Astrocyte of the hippocampus (primary cell): Measurements from ENCODE around the gene RPL35.
A peak's percentile ranks its signal among the peaks of the same experiment; 100 is the strongest.

Source experiments
- DNase-seq: peaks from one replicate; pipeline ENCODE4 v3.0.0; 2011; ENCODE audit warnings: low read depth, low spot score

RPL35 gene

DNA sequence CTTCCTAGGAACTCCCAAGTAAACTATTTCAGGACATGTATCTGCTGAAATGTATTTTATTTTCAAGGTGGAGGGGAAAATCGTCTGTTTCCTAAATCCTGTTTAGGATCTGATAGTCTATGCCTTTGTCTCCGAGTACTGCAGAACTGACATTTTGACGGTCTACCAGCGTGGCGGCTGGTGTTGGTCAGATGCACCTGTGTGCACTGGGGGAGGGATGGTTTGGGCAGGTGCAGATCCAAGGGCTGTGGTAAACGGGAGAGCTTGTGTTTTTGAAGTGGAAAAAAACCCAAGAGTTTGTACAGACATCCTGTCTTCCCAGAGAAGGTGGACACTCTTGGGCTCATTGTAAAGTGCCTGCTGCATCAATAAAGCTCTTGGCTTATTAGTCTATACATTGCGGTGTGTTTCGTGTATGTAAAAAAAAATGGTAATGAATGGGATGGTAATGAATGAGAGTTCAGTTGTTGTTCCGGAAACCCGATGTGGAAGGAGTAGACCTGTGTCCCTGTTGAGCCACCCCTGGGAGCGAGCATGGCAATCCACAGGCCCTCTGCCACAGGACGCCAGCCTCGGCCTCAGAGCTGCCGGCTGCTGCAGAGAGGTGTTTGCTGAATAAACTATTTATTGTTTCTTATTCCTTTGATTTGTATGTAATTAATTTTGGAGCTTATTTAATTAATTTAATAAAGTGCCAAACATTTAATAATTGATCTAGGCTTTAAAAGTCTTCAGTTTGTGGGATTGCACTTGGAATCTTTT lies 15.4 kb upstream of the RPL35 start:
- DNase-seq = no peak

DNA sequence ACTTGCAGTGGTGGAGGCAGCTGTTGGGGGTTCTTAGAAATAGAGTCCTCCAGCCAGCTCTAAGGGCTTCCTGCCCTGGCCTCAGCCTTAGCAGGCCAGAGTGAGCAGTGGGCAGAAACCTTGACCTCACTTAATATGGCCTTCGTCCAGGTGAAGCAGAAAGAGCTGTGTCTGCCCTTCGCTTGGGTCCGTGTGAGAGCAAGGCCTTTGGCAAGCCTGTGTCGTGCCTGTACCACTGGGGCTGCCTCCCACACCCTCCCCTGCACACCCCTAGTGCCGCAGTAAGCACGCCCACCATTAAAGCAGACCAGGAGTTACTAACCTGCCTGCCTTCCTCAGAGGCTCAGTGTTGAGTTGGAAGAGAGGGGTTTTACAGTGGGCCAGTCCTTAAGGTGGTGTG lies 13.7 kb upstream of the RPL35 start:
- no peak for DNase-seq

DNA sequence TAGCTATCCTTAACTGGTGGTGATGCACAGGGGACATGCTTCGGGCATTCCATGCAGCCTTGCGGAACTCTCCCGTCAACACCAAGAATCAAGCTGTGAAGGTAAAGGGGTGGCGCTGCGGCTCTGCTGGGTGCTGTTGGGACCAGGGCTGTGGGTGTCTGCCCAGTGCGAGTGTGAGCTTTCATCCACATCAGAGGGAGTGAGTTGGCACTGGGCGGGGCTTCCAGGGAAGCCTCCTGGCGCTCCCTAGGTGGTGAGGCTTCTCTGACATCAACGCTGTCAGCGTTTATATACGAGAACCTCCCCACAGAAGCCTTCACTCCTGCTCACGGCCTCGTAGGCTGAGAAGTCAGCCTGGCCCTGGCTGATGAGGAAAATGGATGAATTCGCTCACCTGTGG lies 11.9 kb upstream of the RPL35 start:
- no peak for DNase-seq

DNA sequence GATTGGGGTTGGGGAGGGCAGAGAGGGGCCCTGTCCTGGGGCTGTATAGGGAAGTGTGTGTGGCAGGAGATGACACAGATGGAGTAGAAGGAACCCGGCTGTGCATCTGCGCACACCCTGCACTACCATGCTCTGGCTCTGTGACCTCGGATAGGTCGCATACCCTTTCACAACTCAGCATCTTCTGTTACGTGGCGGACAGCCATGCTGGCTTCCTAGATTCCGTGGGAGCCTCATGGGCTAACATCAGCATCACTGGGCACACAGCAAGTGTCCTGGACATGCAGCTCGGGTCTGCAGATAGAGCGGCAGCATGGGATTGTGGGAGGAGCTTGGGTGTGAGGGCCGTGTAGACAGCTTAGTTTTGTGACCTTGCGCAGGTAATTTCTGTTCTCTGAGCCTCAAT lies 9.4 kb upstream of the RPL35 start:
- no peak for DNase-seq

DNA sequence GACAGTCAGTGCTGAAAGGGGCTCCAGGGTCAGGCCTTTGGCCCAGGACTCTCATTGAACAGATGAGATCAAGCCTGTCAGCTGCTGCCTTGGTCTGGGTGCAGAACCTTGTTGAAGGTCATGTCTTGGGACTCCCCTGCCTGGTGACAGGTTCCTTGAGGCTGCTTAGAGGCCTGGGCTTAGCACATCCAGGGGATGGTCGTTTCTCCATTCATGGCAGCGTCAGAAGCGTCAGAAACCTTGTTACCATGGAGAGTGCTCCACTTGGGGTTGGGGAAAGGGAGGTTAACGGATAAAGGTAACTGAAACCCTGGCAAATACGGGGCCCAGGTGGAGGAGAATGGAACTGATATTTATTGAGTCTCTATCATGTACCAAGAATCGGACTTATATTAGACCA lies 9.0 kb upstream of the RPL35 start:
- no peak for DNase-seq

DNA sequence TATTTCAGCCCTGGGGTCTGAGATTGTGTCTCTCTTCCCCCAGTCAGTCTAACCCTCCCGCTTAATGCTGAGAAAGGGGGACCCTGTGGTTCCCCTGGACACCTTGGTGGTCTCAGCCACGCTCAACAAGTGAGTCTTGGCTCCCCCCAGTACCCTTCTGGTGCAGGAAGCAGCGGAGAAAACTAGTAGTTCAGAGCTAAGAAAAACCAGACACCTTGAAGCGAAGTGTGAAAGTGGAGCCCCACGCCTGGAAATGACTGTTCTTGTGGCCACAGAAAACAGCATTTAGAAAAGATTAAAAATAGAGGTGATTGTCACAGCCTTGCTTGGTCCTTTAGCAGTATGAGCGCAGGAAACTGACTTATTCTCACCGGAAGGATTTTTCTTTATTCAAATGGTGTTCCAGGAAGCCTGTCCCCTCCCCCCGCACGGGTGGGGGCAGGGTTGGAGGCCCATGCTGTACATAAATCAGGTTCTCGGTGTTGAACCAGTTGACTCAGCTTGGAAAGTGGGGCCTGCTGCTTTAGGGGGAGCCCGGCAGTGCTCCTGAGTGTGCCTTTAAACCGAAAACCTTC lies 8.3 kb upstream of the RPL35 start:
- DNase-seq = peak; percentile 47

DNA sequence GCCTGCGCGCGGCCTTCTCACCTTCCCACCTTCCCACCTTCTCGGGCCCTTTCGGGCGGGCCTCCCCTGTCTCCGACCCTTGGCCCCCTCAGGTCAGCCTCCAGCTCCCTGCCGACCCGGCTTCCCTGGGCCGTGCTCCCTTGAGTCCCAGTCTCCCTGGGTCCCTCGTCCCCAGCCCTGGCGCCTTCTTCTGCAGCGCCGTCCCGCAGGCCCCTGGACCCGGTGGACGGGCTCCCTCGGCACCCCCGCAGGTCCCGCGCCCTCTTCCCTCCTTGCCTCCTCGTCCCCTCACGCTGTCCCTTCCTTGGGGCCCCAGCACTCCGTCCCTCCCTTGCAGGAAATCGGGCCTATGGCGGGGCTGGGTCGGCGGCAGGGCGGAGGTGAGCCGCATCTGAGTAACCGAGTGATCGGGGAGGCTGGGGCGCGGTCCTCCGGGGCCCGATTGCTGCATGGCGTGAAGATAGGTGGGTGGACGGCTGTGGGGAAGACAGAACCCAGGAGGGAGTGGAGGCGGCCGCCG lies 7.8 kb upstream of the RPL35 start:
- DNase-seq = peak; percentile 51

DNA sequence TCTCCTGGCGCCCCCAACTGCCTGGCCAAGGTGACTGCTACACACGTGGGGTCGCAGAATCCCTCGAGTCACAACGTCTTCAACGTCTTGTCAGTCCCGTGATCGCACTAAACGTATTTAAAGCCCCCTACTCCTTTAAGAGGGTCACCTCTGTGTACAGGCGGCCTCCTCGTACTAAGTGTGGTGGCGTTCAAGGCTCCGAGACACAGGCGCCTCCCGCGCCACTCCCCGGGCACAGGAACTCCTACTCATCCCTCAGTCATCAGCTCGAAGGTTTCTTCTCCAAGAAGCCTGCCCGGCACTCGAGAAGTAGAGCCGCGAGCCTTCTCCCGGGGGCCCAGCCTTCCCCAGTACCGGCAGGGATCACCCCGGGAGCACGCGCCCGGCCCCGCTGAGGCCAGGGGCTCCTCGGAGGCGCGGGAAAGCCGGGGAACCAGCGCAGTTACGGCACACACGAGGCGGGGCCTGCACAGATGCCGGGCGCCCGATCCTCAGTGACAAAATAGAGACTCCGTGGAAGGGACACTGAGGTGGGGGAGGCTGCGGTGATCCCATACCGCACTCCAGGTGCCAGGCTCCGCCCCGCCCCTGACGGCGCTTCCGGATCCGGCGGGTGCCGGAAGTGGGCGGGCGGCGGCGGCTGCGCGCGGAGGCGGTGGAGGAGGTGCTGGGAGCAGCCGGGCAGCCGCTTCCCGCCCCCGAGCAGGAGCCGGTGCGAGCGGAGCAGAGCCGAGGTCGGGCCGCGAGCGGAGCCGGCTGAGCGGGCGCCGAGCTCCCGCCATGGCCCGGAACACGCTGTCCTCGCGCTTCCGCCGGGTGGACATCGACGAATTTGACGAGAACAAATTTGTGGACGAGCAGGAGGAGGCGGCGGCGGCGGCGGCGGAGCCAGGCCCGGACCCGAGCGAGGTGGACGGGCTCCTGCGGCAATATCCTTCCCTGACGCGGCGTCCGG lies 7.0 kb upstream of the RPL35 start:
- peak; percentile 96 for DNase-seq

DNA sequence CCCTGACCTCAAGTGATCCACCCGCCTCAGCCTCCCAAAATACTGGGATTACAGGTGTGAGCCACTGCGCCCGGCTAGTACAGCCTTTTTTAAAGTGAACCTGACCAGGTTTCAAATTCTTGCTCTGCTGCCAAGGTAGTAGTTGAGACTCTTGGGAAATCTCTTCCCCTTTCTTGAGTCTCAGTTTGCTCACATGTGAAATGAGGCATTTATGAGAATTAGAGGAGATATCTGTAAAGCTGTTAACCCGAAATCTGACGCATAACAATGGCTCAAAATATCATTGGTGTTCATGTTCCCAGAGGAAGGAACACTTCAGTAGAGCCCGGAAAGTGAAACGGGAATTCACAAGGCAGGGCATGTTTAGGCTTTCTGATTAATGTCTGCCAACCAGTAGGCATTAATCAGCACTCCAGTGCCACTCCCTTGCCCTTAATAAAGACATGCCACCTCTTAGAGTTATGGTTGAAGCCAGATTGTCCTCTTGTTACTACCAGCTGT lies 1.7 kb upstream of the RPL35 start:
- no peak for DNase-seq

DNA sequence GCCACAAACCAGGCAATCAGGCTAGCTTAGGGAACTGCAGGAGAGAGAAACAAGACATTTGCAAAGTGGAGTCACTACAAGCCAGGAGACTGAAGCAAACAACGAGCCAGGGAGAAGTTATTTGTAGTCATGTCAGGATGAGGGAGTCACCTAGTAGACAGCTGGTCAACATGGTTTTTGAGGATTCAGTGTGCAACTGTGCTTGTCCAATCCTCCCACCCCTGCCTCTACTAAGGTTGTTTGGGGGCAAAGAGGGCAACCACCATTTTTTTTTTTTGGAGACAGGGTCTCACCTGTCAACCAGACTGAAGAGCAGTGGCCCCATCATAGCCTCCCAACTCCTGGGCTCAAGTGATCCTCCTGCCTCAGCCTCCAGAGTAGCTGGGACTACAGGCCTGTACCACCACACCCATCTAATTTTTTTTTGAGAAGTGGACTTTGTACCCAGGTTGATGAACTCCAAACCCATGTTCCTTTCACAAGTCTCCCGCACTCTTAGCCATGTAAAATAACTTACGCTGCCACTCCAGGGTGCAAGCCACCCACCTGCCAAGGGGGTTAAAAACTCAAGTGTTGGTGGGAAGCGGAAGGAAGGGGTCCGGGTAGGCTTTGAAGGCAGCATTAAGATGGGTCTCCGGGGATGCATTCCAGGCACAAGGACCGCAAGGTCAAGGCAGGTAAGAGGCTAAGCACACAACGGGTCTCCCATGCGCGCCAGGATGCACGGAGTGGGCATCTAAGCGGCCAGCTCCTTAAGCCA lies 995 bp downstream of the RPL35 start:
- DNase-seq = no peak

DNA sequence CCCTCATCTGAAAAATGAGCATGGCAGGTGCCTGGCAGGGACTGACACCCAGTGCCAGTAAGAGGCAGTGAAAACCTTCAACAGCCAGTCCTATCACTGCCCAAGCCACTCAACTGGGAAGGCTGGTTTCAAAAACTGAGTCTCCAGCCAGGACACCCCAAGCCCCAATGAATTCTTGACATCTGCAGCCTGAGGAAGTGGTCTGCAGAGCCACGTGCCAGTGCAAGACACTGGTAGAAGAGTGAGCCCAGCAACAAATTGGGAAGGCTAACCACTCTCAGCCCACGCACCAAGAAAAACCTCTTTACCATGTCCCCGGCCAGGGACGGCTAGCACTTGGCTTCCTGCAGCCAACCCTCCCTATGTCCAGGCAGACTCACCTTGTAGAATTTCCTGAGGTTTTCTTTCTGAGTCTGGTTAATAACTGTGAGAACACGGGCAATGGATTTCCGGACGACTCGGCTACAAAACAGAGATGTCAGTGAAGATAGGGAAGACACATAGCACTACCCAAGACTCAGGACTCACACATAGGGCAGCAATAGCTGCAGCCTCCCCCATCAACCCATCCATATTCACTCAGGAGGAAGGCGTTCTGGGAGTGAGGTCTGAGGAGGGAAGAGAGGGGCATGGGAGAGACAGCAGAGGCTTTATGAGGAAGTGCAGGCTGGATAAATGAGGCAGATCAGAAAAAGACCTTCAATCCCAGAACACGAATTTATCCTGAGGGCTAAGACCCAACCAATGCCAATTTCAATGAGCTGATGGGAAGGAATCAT lies 1.8 kb downstream of the RPL35 start:
- no peak for DNase-seq

DNA sequence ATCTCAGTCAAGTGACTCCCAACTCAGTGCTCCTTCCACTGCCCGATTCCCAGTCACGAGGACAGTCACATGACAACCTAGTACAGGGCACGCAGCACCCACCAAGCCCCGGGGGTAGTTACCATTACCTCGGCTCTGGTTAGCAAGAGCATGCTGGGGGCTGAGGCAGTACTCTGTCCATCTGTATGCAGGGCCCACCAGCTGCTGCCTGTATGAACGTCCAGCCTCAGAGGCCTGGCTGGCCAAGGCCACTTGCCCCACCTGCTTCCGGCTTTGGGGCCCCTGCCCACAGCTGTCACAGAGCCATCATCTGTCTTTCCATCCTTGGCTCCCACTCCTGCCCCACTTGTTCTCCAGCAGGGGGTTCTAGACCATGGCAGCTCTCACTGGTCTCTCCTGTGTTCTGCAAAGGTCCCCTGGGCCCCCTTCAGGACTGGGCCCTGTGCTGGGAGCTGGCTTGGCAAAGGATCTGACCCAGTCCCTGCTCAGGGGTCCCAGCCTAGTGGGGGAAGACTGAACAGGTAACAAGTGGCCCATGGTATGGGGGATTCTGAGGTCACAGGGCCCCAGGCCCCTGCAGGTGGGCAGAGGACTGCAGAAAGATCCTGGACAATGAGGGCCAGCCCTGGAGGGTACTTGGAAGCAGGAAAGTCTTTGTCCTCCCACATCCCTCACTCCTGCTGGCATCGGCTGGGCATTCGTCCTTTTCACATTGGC lies 3.3 kb downstream of the RPL35 start:
- no peak for DNase-seq

DNA sequence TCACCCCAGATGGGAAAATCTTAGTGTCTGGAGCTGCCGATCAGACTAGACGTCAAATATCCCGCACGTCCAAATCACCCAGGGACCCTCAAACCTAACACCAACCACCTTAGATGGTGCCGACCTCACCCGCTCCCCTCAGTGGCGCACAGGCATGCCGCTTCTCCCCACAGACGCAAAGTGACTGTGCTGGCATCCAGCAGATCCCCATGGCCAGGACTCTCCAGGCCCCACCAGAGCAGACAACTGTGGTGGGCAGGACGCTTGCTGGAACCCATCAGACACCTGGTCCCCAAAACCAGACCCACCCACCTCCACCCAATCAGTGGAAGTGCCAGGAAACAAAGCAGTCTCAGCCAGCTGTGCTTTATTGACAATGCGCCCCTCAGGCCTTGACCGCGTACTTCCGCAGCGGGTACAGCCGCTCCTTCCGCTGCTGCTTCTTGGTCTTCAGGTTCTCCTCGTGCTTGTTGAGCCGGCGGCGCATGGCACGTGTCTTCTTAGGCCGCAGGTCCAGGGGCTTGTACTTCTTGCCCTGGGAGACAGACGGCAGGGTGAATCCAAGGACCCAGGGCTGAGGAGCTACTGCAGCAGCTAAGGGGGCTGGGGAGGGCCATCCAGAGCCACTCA lies 4.1 kb downstream of the RPL35 start:
- no peak for DNase-seq

DNA sequence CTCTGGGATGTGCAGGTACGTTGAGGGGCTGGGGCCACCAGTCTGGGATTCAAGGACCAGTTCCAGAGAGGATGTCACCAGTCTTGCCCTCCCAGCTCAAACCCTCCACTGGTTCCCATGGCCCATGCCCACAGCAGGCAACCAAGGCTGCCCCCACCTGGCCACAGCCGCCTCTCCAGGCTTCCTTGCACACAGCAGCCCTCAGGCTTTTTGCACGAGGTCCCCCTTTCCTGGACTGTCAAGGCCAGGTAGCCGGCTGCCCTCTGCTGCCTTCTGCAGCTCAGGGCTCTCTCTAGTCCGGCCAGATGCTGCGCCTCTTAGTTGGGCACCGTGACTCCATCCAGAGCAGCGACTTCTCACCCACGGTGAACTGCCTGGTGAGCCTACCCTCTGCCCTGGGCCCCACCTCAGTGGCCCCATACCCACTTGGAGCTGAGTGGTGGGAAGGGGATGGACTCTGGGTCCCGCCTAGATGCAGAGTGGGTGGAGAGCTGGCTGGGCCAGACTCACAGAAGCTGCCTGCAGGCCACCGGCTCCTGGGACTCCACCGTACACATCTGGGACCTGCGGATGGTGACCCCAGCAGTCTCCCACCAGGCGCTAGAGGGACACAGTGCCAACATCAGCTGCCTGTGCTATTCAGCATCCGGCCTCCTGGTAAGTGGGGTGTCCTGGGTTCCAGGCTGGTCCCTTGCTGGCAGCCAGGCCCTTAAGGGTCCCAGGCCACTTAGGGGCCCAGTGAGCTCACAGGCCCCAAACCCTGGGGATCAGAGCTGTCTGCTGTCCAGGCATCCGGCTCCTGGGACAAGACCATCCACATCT lies 5.6 kb downstream of the RPL35 start:
- DNase-seq = peak; percentile 50

DNA sequence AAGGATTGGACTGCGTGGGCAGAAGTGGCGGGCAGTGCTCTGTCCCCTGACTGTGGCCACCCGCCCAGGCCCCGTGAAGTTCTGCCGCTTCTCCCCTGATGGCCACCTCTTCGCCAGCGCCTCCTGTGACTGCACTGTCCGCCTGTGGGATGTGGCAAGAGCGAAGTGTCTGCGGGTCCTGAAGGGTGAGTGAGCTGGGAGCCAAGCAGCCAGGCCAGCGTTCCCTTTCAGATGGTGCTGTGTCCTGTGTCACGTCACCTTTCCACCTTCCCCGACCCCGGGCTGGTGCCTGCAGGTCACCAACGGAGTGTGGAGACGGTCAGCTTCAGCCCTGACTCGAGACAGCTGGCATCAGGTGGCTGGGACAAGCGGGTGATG lies 6.2 kb downstream of the RPL35 start:
- no peak for DNase-seq

DNA sequence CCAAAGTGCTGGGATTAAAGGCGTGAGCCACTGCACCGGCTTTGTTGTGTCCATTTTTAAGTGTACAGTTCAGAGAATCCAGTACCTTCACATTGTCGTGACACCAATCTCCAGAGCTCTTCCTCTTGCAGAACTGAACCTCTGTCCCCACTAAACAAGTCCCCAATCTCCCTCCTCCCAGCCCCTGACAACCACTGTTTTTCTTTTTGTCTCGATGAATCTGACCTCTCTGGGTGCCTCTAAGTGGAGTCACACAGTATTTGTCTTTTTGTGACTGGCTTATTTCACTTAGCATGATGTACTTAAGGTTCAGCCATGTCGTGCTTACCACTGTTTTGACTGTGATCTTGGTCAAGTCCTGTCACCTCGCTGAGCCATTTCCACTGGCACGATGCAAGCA lies 6.9 kb downstream of the RPL35 start:
- no peak for DNase-seq

DNA sequence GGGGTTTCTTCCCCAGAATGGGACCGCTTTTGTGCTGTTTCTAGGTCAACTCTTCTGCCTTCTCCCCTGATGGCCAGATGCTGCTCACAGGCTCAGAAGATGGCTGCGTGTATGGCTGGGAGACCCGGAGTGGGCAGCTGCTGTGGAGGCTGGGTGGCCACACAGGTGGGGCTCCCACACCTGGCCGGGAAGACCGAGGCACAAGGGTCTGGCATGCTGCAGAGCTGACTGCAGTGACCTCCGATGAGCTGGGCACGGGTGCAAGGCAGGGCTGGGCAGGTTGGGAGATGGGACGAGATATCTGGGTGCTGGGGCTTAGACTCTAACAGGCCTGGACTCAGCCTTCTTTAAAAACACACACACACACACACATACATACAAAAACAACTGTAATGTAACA lies 7.6 kb downstream of the RPL35 start:
- DNase-seq = no peak

DNA sequence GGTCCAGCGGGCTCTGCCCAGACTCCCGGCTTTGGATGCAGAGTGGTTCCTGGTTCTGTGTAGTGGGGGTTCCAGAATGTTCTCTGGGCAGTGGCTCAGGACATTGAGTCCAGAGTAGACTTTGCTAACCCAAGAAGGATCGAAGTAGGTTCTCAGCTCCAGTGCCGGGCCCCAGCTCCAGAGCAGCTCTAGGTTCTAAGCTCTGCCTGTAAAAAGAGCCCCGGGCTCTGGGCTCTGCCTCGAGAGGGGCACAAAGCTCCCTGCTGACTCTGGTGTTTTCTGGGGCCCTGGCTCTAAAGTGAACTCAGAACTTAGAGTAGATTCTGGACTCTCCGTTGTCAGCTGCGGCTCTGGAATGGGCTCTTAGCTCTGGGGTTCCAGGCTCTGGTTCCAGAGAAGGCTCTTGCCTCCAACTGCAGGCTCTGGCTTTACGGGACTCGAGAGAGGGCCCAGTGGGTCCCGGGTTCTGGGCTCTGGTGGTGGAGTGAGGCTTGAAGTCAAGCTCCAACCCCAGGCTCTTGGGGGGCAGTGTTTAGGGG lies 8.1 kb downstream of the RPL35 start:
- DNase-seq = no peak
